HG03060 (cell line): ENCODE data around the gene PSD4.

Experiments used
- ATAC-seq: cut with Tn5 transposase; IDR thresholded peaks from one replicate; pipeline ENCODE4 v1.9.1; 2021; ENCODE audit warnings: low read depth, moderate number of reproducible peaks; ENCODE audit not compliant: unreplicated experiment

The PSD4 gene

DNA sequence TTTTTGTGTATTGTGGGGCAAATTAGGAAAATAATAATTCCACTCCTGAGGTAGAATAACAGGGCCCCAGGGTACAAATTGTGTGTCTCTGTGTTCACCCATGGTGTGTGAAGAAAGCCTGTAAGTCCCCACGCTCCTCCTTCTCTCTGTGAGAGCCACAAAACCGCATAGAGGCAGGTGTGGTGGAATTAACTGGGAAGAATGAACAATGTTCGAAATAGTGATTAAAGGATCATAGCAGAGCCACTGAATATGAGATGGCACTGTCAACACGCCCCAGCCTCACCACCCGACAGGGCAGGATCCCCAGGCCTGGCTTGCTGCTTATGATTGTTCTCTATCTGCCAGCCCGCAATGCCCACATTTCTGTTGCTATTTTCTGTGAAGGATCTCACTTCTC lies 32.3 kb upstream of the PSD4 start:
- no peak for ATAC-seq

DNA sequence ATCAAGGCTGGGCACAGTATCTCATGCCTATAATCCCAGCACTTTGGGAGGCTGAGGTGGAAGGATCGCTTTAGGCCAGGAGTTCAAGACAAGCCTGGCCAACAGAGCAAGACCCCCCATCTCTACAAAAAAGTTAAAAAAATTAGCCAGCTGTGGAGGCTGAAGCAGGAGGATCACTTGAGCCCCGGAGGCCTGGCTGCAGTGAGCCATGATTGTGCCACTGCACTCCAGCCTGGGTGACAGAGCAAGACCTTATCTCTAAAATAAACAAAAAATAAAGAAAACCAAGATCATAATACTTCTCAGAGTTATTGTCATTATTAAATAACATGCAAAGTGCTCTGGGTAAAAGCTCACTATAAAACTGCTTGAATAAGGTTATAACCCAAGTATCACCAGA lies 31.5 kb upstream of the PSD4 start:
- no peak for ATAC-seq

DNA sequence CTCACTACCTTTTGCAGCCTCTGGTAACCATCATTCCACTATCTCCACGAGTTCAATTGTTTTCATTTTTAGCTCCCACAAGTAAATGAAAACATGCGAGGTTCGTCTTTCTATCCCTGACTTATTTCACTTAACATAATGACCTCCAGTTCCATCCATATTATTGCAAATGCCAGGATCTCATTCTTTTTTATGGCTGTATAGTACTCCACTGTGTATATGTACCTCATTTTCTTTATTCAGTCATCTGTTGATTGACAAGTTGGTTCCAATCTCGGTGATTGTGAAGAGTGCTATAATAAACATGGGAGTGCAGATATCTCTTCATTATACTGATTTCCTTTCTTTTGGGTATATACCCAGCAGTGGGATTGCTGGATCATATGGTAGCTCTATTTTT lies 29.5 kb upstream of the PSD4 start:
- no peak for ATAC-seq

DNA sequence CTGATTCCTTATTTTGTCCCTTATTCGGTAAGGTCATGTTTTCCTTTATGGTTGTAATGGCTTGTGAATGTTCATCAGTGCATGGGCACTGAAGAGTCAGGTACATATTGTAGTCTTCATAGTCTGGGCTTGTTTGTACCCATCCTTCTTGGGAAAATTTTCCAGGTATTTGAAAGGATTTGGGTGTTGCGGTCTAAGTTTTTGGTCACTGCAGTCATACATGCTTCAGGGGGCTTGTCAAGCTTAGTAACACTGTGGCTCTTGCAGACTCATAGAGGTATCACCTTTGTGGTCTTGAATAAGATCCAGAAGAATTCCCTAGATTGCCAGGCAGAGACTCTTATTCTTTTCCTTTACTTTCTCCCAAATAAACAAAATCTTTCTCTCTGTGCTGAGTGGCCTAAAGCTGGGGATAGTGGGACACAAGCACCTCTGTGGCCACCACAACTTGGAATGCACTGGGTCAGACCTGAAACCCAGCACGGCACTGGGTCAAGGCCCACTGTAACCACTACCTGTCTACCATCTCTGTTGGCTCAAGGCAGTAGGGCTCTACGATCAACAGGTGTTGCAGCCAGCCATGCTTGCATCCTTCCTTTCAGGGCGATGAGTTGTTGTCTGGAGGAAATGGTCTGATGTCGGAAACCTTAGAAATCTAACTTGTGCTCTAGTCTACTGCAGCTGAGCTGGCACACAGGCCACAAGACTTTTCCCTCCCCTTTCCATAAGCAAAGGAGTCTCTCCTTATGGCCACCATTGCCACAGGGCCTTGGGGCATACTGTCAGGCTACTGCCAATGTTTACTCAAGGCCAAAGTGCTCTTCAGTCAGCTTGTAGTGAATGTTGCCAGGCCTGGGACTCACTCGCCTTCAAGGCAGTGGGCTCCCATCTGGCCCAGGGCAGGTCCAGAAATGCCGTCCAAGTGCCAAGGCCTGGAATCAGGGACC lies 24.9 kb upstream of the PSD4 start:
- no peak for ATAC-seq

DNA sequence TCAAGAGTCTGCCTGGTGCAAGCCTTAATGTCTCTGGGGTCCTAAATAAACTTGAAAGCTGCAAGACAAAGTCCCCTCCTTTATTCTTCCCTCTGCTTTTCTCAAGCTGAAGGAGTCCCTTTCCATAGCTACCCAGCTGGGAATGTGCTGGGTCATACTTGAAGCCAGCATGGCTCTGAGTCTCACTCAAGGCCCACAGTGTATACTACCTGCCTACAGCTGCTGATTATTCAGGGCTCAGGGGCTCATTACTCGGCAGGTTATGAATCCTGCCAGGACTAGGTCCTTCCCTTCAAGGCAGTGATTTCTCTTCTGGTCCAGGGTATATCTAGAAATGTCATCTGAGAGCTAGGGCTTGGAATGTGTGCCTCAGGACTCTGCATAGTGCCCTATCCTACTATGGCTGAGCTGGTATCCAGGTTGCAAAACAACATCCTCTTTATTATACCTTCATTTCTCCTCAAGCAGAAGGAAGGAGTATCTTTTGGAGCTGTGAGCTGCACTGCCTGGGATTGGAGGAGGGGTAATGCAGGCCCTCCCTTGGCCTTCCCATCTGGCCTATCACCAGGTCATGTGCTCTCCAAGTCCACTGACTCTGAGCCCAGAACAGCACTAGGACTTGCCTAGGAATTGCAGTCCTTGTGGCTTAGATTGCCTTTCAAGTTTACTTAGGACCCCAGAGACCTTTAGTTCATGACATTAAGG lies 24.1 kb upstream of the PSD4 start:
- no peak for ATAC-seq

DNA sequence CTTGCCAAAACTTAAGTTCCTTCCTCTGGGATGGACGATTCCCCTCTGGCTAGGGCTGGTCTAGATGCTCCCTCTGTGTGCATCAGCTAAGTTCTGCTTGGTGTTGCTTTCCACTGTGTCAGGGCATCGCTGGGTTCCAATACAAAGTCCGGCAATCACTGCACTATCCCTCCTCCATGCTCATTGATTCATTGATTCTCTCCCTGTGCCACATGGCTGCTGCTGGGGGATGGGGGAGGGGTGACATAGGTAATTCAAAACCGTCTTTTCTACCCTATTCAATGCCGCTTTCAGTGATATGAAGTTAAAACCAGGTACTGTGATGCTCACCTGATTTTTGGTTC lies 23.5 kb upstream of the PSD4 start:
- no peak for ATAC-seq

DNA sequence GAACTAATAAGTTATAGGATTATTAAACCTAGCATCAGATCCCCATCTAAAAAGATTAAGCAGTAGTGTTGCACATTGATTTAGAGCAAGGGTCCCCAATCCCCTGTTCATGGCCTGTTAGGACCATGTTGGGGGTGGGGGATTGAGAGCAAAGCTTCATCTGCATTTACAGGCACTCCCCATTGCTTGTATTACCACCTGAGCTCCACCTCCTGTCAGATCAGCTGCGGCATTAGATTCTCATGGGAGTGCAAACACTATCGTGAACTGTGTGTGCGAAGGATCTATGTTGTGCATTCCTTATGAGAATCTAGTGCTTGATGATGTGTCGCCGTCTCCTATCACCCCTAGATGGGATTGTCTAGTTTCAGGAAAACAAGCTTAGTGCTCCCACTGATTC lies 18.4 kb upstream of the PSD4 start:
- ATAC-seq = no peak

DNA sequence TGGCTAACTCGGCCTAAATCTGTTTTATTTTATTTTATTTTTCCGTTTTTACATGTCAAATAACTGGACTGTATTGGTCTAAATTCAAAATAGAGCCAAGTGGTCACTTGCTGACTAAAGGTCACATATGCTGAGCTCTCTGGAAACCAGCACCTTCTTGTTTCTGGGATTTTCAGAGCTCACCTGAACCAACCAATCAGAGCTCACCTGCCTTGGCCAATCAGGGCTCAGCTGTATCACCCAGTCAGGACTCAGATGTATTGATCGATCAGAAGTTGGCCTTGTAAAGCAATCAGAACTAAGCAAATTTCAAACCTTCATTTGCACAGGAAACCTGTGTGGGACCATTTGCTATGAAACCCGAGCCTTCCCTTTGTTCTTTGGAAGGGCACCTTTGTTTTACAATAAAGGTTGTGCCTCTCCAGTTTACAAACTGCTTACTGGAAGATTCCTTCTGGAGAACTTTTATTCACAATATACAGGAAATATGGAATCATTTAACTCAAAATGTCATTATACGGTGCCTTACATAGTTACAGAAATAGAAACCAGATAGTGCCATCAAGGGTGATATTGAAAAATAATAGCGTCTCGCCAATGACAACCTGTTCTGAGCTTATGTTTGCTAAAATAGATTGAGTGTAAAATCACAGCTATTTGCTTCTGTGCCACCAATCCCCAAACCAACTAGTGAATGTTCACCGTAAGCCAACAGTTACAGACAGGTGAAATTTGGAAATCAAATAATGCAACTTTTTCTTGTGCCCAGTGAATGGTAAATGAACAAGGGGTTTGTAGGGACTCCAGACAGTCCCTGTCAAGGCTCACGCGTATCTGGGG lies 17.3 kb upstream of the PSD4 start:
- ATAC-seq = no peak

DNA sequence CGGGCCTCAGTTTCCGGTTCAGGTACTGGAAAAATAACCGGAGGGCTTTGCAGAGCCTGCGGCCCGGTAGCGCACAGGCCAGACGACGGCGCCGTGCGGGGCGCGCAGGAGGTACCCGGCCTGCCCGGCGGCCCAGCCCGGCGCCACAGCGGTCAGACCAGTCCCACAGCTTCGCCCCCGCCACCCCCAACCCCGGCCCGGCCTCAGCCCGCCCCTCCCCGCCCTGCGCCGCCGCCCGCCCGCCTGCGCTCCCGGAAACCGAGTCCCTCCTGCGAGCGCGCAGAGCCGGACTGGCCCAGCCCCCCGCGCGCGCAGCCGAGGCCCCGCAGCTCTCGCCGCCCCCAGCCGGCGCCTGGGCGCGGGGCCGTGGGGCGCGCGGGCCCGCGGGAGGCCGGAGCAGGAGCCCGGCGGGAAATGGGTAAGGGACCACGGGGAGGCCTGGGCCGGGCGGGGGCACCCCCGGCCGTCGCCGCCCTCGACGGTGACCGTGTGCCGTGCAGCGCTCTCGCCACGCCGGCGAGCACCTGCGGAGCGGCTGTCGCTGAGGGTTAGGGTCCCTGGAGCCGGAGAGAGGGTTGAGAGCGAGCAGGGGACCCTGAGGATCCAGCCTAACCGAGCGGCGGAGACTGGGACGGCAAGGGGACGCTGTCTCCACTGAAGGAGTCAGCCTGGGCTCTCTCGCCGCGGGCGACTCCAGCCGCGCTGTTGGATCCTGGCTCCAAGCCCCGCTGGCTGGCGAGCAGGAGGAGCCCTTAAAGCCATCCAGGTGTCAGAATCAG lies 16.5 kb upstream of the PSD4 start:
- ATAC-seq = no peak

DNA sequence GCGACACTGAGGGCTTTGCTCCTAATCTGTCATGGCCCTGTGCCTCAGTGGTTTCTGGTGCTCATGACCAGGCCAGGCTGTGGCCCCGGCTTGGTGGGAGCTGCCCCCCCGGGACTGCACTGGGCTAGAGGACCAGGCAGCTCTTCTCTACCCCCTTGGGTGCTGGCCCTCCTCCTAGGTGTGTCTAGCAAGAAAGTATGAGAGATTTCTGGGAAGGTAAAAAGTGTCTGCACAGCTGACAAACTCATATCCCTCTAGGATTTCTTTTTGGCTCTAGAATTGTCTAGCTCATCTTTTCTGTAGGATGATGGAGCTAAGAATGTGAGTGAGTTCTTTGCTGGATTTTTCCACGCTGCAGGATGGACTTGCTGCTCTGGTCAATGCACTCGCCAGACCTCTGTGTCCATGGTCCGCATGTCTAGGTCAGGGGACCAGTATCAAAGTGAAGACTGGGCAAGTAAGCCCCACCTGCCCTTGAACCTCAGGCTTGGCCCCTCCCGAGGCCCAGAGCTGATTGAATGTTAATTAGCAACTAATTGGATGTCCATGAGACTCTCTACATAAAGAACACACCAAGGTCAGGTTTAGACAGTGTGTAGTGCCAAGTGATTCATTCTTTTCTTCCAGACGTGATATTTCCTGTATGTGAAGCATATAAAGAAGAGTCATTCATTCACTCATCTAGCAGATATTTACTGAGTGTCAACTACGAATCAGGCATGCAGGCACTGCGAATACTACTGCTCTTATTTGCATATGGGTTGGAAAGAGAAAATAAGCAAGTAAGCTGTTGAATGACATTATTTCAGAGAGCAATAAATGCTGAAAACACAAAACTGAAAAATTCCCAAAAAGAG lies 15.6 kb upstream of the PSD4 start:
- ATAC-seq = no peak

DNA sequence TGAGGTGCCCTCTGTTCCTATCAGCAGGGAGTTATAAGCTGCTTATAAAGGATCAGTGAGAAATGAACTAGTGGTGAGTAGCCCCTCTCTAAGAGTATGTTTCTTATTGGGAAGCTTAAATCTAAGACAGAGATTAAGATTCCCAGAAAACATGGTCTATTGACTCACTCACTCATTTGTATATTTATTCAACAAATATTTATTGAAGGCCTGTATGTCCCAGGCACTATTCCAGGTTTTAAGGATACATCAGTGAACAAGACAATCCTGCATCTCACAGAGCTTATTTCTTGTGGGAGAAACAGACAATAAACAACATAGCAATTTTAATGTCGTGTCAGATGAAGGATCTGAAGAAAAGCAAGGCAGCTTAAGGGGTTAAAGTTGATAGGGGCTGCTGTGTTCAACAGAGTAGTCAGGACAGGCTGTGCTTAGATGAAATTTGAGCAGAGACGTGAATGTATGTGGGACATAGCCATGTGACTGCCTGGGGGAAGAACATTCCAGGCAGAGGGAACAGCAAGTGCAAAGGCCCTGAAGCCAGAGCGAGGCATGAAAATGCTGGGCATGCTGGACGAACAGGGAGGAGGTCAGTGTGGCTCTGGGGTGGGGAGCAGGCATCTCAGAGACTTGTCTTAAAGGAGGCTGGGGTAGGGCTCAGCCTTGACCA lies 14.8 kb upstream of the PSD4 start:
- ATAC-seq = no peak

DNA sequence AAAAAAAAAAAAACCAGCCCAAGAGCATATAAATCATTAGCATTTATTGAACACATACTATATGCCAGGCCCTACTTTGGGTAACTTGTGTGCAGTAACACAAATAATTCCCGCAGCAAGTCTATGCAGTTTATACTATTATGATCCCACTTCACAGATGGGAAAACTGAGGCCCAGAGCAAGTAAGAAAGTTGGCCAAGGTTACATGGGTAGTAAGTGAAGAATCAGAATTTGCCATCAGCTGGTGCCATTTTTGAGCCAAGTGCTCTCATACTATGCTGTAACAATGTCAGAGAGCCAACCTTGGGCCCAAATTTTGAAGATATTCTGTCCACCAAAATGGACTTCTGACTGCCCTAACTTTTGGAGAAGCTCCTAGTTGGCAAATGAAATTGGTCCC lies 13.5 kb upstream of the PSD4 start:
- ATAC-seq = no peak

DNA sequence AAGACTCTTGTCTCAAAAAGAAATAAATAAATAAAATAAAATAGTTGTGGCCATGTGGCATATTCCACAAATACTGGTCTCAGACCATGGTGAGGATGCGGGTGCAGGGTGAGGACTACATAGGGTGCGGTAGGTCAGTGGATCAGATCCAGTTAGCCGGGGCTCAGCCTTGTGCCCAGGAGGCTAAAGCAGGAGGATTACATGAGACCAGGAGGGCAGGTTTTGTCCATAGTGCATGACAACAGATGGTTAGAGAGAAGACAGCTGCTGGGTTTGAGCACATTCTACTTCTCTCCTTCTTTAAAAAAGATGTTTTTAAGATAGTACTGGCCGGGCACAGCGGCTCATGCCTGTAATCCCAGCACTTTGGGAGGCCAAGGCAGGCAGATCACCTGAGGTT lies 12.8 kb upstream of the PSD4 start:
- ATAC-seq = no peak

DNA sequence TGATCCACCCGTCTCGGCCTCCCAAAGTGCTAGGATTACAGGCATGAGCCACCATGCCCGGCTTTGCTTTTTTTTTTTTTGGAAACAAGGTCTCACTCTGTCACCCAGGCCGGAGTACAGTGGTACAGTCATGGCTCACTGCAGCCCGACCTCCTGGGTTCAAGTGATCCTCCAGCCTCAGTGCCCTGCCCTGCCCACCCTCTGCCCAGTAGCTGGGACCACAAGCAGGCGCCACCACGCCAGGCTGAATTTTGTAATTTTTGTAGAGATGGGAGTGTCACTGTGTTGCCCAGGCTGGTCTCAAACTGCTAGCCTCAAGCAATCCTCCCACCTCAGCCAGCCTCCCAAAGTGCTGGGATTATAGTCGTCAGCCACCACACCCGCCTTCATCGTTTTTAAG lies 11.6 kb upstream of the PSD4 start:
- no peak for ATAC-seq

DNA sequence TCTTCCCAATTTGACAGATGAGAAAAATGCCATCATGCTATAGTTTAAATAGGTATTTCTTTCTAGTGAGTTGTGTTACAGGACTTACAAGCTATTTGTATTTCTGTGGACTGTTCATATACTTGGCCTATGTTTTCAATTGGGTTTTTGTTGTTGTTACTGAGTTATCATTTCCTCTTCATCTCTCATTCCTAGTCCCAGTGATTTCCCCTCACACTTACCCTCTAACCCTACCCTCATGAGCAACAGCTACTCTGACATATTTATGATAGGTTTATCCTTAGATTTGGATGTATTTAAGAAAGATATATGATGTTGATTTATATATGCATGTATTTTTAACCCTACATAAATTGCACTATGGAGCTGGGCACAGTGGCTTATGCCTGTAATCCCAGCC lies 10.9 kb upstream of the PSD4 start:
- ATAC-seq = no peak

DNA sequence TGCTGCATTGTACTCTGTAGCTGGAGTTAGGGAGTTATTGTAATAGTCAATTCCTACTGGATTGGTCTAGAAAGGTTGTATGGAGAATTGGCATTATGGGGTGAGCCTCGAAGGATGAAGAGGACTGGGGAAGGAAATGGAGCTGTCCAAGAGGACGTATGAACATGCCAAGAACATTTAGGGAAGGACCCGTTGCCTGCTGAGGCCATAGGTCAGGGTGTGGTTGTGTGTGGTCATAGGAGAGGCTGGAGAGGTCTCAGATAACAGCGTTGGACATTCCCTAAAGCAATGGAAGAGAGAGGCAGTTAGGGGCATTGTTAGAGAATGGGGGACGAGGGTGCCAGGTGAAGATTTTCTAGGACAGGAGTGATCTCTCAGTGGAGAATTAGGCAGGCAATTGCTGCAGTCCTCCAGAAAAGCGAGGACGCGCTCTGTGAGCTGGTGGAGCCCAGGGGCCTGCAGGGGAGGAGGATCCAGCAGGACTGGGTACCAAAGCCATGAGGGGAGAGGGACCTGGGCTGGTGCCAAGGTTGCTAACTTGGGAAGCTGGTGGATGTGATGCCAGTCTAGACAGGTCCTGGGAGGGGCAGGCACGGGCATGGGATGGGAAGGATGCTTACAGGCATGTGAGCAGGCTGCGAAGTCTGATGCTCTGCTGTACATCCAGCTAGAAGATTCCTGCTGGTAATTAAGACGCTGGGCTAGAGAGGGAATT lies 9.4 kb upstream of the PSD4 start:
- ATAC-seq = no peak

DNA sequence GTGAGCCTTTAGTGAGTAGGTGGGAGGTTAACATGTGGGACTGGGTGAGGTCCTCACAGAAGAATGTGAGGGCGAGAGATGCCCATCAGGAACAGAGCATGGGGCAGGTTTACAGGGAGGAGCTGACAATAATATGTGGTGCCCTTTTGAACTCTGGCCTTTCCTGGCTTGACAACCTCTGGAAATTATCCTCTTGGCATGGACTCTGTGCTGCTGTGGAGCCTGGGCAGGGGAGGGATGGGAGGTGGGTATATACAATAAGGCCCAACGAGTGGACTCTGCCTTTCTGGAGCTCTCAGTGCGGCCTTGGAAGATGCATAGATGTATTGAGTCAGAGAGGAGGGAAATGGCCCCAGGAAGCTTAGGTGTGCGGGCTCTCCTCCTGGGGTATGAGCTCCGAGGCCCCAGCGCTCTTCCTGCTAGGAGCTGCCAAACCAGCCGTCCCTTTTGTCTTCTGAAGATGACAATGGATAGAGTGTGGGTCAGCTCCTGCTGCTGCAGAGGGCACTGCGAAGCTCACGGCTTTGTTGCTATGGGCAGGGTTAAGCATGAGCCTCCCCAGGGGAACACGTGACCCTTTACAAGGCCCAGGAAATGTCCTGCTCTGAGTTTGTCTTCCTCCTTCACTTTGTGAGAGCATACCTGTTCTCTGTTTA lies 8.7 kb upstream of the PSD4 start:
- ATAC-seq = no peak

DNA sequence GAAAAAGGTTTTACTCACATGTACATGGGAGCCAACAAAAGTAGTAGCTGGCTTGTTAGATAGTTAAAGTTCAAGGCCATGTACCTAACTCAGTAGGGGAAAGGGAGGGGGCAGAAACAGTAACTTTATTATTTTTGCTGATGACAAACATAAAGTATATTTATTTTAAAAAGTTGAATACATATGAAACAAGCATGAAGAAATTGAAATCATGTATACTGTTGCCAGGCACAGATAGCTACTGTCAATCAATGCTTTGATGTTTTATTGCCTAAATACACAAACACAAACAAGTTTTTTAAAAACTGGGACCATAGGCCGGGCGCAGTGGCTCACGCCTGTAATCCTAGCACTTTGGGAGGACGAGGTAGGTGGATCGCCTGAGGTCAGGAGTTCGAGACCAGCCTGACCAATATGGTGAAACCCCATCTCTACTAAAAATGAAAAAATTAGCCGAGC lies 7.6 kb upstream of the PSD4 start:
- no peak for ATAC-seq
